ENCODE data around the gene PDE9A.
"Not testable (repeated sequence)": the region's sequence is repeated elsewhere in the genome, so short reads cannot be mapped to it uniquely, and the experiment has no call there.

Gene PDE9A

GRCh38 chr21:42624095-42624790, 29.2 kb upstream of the PDE9A start:
- DNase-seq (ENCODE audit: low spot score) = no peak

- no peak for DNase-seq (ENCODE audit: low spot score)
Observed at GRCh38 chr21:42624936-42625335, 28.5 kb upstream of the PDE9A start.

GRCh38 chr21:42626171-42626570, 27.2 kb upstream of the PDE9A start:
- no peak for DNase-seq (ENCODE audit: low spot score)

GRCh38 chr21:42627527-42628289, 25.7 kb upstream of the PDE9A start:
- DNase-seq (ENCODE audit: low spot score) = no peak

GRCh38 chr21:42628466-42629061, 24.9 kb upstream of the PDE9A start:
- not testable (repeated sequence) for DNase-seq (ENCODE audit: low spot score)

GRCh38 chr21:42629933-42630589, 23.4 kb upstream of the PDE9A start:
- no peak for DNase-seq (ENCODE audit: low spot score)

- no peak for DNase-seq (ENCODE audit: low spot score)
Observed at GRCh38 chr21:42630626-42631025, 22.8 kb upstream of the PDE9A start.

- no peak for DNase-seq (ENCODE audit: low spot score)
Observed at GRCh38 chr21:42631142-42631541, 22.3 kb upstream of the PDE9A start.

GRCh38 chr21:42632336-42632751, 21.1 kb upstream of the PDE9A start:
- no peak for DNase-seq (ENCODE audit: low spot score)

- no peak for DNase-seq (ENCODE audit: low spot score)
Observed at GRCh38 chr21:42632771-42633690, 20.4 kb upstream of the PDE9A start.

GRCh38 chr21:42633858-42634257, 19.6 kb upstream of the PDE9A start:
- DNase-seq (ENCODE audit: low spot score) = no peak

- DNase-seq (ENCODE audit: low spot score) = no peak
Observed at GRCh38 chr21:42635848-42636519, 17.4 kb upstream of the PDE9A start.

- DNase-seq (ENCODE audit: low spot score) = no peak
Observed at GRCh38 chr21:42636520-42637266, 16.7 kb upstream of the PDE9A start.

GRCh38 chr21:42637267-42638041, 16.0 kb upstream of the PDE9A start:
- DNase-seq (ENCODE audit: low spot score) = no peak

GRCh38 chr21:42638266-42638863, 15.1 kb upstream of the PDE9A start:
- no peak for DNase-seq (ENCODE audit: low spot score)

GRCh38 chr21:42639646-42640152, 13.7 kb upstream of the PDE9A start:
- DNase-seq (ENCODE audit: low spot score) = no peak

GRCh38 chr21:42640486-42640885, 12.9 kb upstream of the PDE9A start:
- no peak for DNase-seq (ENCODE audit: low spot score)

GRCh38 chr21:42641311-42642218, 11.9 kb upstream of the PDE9A start:
- DNase-seq (ENCODE audit: low spot score) = no peak

All from CD4-positive, alpha-beta T cell treated with Interleukin-15 for 4 hours (primary cell).